ENCODE results near the gene NHERF2.

DNA sequence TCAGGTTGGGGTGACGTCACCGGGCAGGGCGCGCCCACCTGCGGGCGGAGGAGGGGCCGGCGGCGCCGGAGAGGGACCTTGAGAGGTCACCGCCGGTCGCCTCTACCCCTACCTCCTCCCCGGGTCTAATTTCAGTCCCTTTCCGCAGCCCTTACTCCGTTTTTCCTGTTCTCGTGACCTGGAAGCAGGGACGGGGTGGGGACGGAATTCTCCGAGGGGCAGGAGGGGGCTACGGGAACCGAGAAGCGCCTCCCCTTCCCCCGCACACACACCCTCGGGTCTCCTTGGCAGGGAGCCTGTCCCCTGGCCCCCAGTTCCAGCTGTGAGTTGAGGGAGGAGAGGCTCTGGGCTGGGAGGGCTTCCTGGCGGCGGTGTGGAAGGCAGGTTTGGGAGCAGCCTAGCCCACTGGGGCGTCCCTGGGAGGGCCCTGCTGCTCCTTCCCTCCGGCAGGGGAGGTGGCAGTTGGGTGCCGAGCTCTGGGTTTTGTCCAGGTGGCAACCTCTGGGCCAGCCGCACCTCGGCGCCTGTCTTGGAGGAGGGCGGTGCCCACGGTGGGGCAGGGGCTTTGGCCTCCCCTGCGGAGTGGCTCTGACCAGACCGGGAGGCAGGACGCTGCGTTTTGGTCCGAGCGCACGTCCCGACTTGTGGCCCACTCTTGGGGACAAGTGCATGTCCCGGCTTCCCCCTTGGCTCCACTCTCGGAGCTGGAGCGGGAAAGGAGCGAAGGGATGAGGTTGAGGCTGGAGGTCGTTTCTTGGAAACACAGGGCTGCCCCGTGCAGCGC lies 36.2 kb upstream of the NHERF2 start:
- no peak for TF ChIP-seq EZH2 (IDR thresholded peaks at IDR 0.05; ENCODE audit: low read depth)
- TF ChIP-seq, protein P1, sequence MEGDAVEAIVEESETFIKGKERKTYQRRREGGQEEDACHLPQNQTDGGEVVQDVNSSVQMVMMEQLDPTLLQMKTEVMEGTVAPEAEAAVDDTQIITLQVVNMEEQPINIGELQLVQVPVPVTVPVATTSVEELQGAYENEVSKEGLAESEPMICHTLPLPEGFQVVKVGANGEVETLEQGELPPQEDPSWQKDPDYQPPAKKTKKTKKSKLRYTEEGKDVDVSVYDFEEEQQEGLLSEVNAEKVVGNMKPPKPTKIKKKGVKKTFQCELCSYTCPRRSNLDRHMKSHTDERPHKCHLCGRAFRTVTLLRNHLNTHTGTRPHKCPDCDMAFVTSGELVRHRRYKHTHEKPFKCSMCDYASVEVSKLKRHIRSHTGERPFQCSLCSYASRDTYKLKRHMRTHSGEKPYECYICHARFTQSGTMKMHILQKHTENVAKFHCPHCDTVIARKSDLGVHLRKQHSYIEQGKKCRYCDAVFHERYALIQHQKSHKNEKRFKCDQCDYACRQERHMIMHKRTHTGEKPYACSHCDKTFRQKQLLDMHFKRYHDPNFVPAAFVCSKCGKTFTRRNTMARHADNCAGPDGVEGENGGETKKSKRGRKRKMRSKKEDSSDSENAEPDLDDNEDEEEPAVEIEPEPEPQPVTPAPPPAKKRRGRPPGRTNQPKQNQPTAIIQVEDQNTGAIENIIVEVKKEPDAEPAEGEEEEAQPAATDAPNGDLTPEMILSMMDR (conservative IDR thresholded peaks at IDR 0.05) = no peak

All from PC-9 (cell line).